ENCODE measurements around the gene MEGF8.

- TF ChIP-seq CTCF (conservative IDR thresholded peaks at IDR 0.05; ENCODE audit: low read depth, low read length) (no peak), EZH2phosphoT487 (IDR thresholded peaks at IDR 0.05; ENCODE audit: borderline replicate concordance, low read length) (no peak), EZH2 (IDR thresholded peaks at IDR 0.05; ENCODE audit: low read length, unreplicated experiment) (no peak)
Measured at GRCh38 chr19:42303101-42303464, 22.4 kb upstream of the MEGF8 start.
